SK-N-MC (cell line): Measurements from ENCODE around the gene BMPR2.
"Not testable (repeated sequence)": the region's sequence is repeated elsewhere in the genome, so short reads cannot be mapped to it uniquely, and the experiment has no call there.

Experiments
- DNase-seq: peaks from one replicate; pipeline ENCODE4 v3.0.0-alpha.2; 2011; ENCODE audit warnings: low read depth, low spot score
- H3K27ac ChIP-seq: fragments of 200-600 bp; sonication (generic); 2 replicates; pipeline ENCODE4 v1.5.1; 2016; ENCODE audit warnings: mixed run types
- H3K36me3 ChIP-seq: fragments of 200-600 bp; sonication (generic); 2 replicates; pipeline ENCODE4 v1.6.1; 2017; ENCODE audit warnings: antibody characterized with exemption, low read length, mixed read lengths; ENCODE audit not compliant: insufficient read depth
- H3K4me3 ChIP-seq: fragments of 200-600 bp; sonication (generic); 2 replicates; pipeline ENCODE4 v1.5.1; 2016
- H3K9ac ChIP-seq: fragments of 200-600 bp; sonication (generic); 2 replicates; pipeline ENCODE4 v1.8.0; 2017; ENCODE audit warnings: mixed run types, mixed read lengths; ENCODE audit not compliant: insufficient read length
- H3K9me3 ChIP-seq: fragments of 200-600 bp; sonication (generic); 2 replicates; pipeline ENCODE4 v1.6.1; 2017; ENCODE audit warnings: low read depth, mild to moderate bottlenecking, antibody characterized with exemption, low read length, moderate library complexity, mixed read lengths
- EZH2 ChIP-seq: fragments of 200-600 bp; sonication (generic); IDR thresholded peaks from one replicate; pipeline ENCODE4 v1.6.1; 2017; ENCODE audit warnings: antibody characterized with exemption
- FOXP2 ChIP-seq: optimal IDR thresholded peaks from 2 replicates; pipeline ENCODE3; 2011; ENCODE audit warnings: mild to moderate bottlenecking, moderate library complexity; ENCODE audit not compliant: insufficient read depth; ENCODE audit errors: extremely low read length, control extremely low read depth
- POLR2AphosphoS5 ChIP-seq: IDR thresholded peaks from 2 replicates; pipeline ENCODE4 v1.6.1; 2012; ENCODE audit warnings: mild to moderate bottlenecking, low read depth, low read length, borderline replicate concordance

The BMPR2 gene

GRCh38 chr2:202510911-202511310 is 134.8 kb downstream of the BMPR2 start:
- H3K4me3 ChIP-seq = no peak overlapping the region
- no peak overlapping the region for H3K27ac ChIP-seq
- H3K9ac ChIP-seq = no peak overlapping the region
- TF ChIP-seq EZH2 (no peak), POLR2AphosphoS5 (no peak), FOXP2 (no peak)
- no peak for DNase-seq
- H3K9me3 ChIP-seq = no peaks in the 10 kb centered on the region
- H3K36me3 ChIP-seq = 0 out of 2 replicates have a peak, but pooled peaks cover 3% of the 10 kb centered on the region

- TF ChIP-seq POLR2AphosphoS5 (no peak), EZH2 (no peak), FOXP2 (no peak)
- no peak overlapping the region for H3K27ac ChIP-seq
- no peak for DNase-seq
- H3K9me3 ChIP-seq = no peaks in the 10 kb centered on the region
- H3K36me3 ChIP-seq = 0 out of 2 replicates have a peak, but pooled peaks cover 3% of the 10 kb centered on the region
- H3K9ac ChIP-seq = no peak overlapping the region
- H3K4me3 ChIP-seq = no peak overlapping the region
These were observed 136.0 kb downstream of the BMPR2 start for GRCh38 chr2:202512176-202512575.

GRCh38 chr2:202514732-202515131 is 138.6 kb downstream of the BMPR2 start:
- no peak overlapping the region for H3K27ac ChIP-seq
- no peak for TF ChIP-seq POLR2AphosphoS5
- no peak for TF ChIP-seq FOXP2
- TF ChIP-seq EZH2 = no peak
- peaks cover 3% of the 10 kb centered on the region; the same call in 1 of the 2 replicates for H3K36me3 ChIP-seq
- no peak overlapping the region for H3K4me3 ChIP-seq
- no peaks in the 10 kb centered on the region for H3K9me3 ChIP-seq
- H3K9ac ChIP-seq = no peak overlapping the region
- no peak for DNase-seq

- DNase-seq = no peak
- Histone ChIP-seq H3K9ac (no peak overlapping the region), H3K27ac (no peak overlapping the region), H3K36me3 (peaks cover 12% of the 10 kb centered on the region; the same call in 1 of the 2 replicates), H3K4me3 (no peak overlapping the region), H3K9me3 (no peaks in the 10 kb centered on the region)
- TF ChIP-seq EZH2 = no peak
- TF ChIP-seq POLR2AphosphoS5 = no peak
These were observed 143.3 kb downstream of the BMPR2 start for GRCh38 chr2:202519453-202519852.

GRCh38 chr2:202521470-202521869 is 145.3 kb downstream of the BMPR2 start:
- no peaks in the 10 kb centered on the region for H3K9me3 ChIP-seq
- H3K9ac ChIP-seq = no peak overlapping the region
- peaks cover 9% of the 10 kb centered on the region; the same call in 1 of the 2 replicates for H3K36me3 ChIP-seq
- no peak overlapping the region for H3K4me3 ChIP-seq
- no peak overlapping the region for H3K27ac ChIP-seq
- DNase-seq = no peak
- TF ChIP-seq EZH2 (no peak), FOXP2 (no peak), POLR2AphosphoS5 (no peak)

GRCh38 chr2:202529389-202529788 is 153.3 kb downstream of the BMPR2 start:
- Histone ChIP-seq H3K9me3 (no peaks in the 10 kb centered on the region), H3K36me3 (peaks cover 4% of the 10 kb centered on the region; the same call in 1 of the 2 replicates), H3K4me3 (peak overlapping the region; percentile 66), H3K27ac (peak overlapping the region; percentile 92), H3K9ac (no peak overlapping the region)
- DNase-seq = peak; percentile 52
- TF ChIP-seq FOXP2 (no peak), POLR2AphosphoS5 (no peak), EZH2 (no peak)

GRCh38 chr2:202530038-202530437 is 153.9 kb downstream of the BMPR2 start:
- H3K9ac ChIP-seq = peak overlapping the region; percentile 52
- DNase-seq = no peak
- peaks cover 4% of the 10 kb centered on the region; the same call in 1 of the 2 replicates for H3K36me3 ChIP-seq
- no peak for TF ChIP-seq EZH2
- TF ChIP-seq FOXP2 = no peak
- no peak for TF ChIP-seq POLR2AphosphoS5
- peak overlapping the region; percentile 92 for H3K27ac ChIP-seq
- H3K4me3 ChIP-seq = peak overlapping the region; percentile 66
- no peaks in the 10 kb centered on the region for H3K9me3 ChIP-seq

GRCh38 chr2:202535290-202535689 is 159.2 kb downstream of the BMPR2 start:
- not testable (repeated sequence) for H3K4me3 ChIP-seq, H3K9ac ChIP-seq, H3K9me3 ChIP-seq, H3K36me3 ChIP-seq, DNase-seq, H3K27ac ChIP-seq

- no peak overlapping the region for H3K27ac ChIP-seq
- H3K9ac ChIP-seq = no peak overlapping the region
- no peak for DNase-seq
- no peak overlapping the region for H3K4me3 ChIP-seq
- H3K36me3 ChIP-seq = no peaks in the 10 kb centered on the region
- TF ChIP-seq FOXP2 = no peak
- TF ChIP-seq POLR2AphosphoS5 = no peak
- TF ChIP-seq EZH2 = no peak
- no peaks in the 10 kb centered on the region for H3K9me3 ChIP-seq
These were observed 165.0 kb downstream of the BMPR2 start for GRCh38 chr2:202541137-202541536.
